H9 (cell line): ENCODE data around the gene KAT6B. TPM values are rescaled to one million over a fixed set of nuclear protein-coding genes. Genes with fewer than 3 reads are reported as not detected.

Source experiments
- DNase-seq: peaks from one replicate; pipeline ENCODE4 v3.0.0-alpha.2; 2017
- H2AFZ ChIP-seq: one replicate; pipeline ENCODE4 v1.6.1; 2013; ENCODE audit warnings: mild to moderate bottlenecking, low read length, control low read depth, moderate library complexity
- H2AK5ac ChIP-seq: 2 replicates; pipeline ENCODE4 v1.6.1; 2013; ENCODE audit warnings: low read length, control low read depth, mixed read lengths; ENCODE audit not compliant: insufficient read length
- H2BK120ac ChIP-seq: one replicate; pipeline ENCODE4 v1.6.1; 2013; ENCODE audit warnings: low read depth, mild to moderate bottlenecking, low read length, control low read depth, inconsistent platforms; ENCODE audit not compliant: poor library complexity, severe bottlenecking
- H2BK12ac ChIP-seq: 2 replicates; pipeline ENCODE4 v1.6.1; 2013; ENCODE audit warnings: low read length, control low read depth, mixed read lengths, low read depth; ENCODE audit not compliant: insufficient read length
- H2BK15ac ChIP-seq: 2 replicates; pipeline ENCODE4 v1.6.1; 2013; ENCODE audit warnings: low read depth, low read length, control low read depth
- H2BK20ac ChIP-seq: one replicate; pipeline ENCODE4 v1.6.1; 2013; ENCODE audit warnings: low read depth, mild to moderate bottlenecking, low read length, control low read depth, inconsistent platforms; ENCODE audit not compliant: poor library complexity, severe bottlenecking
- H2BK5ac ChIP-seq: 2 replicates; pipeline ENCODE4 v1.6.1; 2013; ENCODE audit warnings: low read length, control low read depth, mixed read lengths; ENCODE audit not compliant: insufficient read length
- H3K14ac ChIP-seq: 2 replicates; pipeline ENCODE4 v1.6.1; 2013; ENCODE audit warnings: low read length, control low read depth; ENCODE audit not compliant: insufficient read depth
- H3K18ac ChIP-seq: 2 replicates; pipeline ENCODE4 v1.6.1; 2013; ENCODE audit warnings: low read depth, mild to moderate bottlenecking, mixed read lengths, low read length, control low read depth; ENCODE audit not compliant: insufficient read length
- H3K23ac ChIP-seq: 2 replicates; pipeline ENCODE4 v1.6.1; 2013; ENCODE audit warnings: low read length, control low read depth, mixed read lengths, low read depth; ENCODE audit not compliant: insufficient read length
- H3K23me2 ChIP-seq: 2 replicates; pipeline ENCODE4 v1.6.1; 2013; ENCODE audit warnings: low read depth, mild to moderate bottlenecking, mixed read lengths, low read length, control low read depth; ENCODE audit not compliant: insufficient read length, poor library complexity, severe bottlenecking
- H3K27ac ChIP-seq: 2 replicates; pipeline ENCODE4 v1.5.1; 2013; ENCODE audit warnings: low read length, control low read depth, mixed read lengths, low read depth; ENCODE audit not compliant: insufficient read length
- H3K27me3 ChIP-seq: 2 replicates; pipeline ENCODE4 v1.6.1; 2013; ENCODE audit warnings: low read length, control low read depth, inconsistent platforms; ENCODE audit not compliant: insufficient read depth
- H3K4ac ChIP-seq: 2 replicates; pipeline ENCODE4 v1.6.1; 2013; ENCODE audit warnings: low read depth, mild to moderate bottlenecking, control low read depth, inconsistent platforms, low read length, moderate library complexity
- H3K4me1 ChIP-seq: 2 replicates; pipeline ENCODE4 v1.6.1; 2013; ENCODE audit warnings: low read length, control low read depth, inconsistent platforms; ENCODE audit not compliant: insufficient read depth
- H3K4me2 ChIP-seq: 2 replicates; pipeline ENCODE4 v1.6.1; 2013; ENCODE audit warnings: low read length, control low read depth, mixed read lengths; ENCODE audit not compliant: insufficient read length, insufficient read depth
- H3K56ac ChIP-seq: 2 replicates; pipeline ENCODE4 v1.6.1; 2013; ENCODE audit warnings: low read depth, mild to moderate bottlenecking, mixed read lengths, low read length, control low read depth; ENCODE audit not compliant: insufficient read length
- H3K79me1 ChIP-seq: 2 replicates; pipeline ENCODE4 v1.6.1; 2013; ENCODE audit warnings: low read depth, mild to moderate bottlenecking, moderate library complexity, low read length, control low read depth, inconsistent platforms; ENCODE audit not compliant: insufficient read depth, poor library complexity, severe bottlenecking
- H3K79me2 ChIP-seq: 2 replicates; pipeline ENCODE4 v1.6.1; 2013; ENCODE audit warnings: low read length, control low read depth, inconsistent platforms; ENCODE audit not compliant: insufficient read depth
- H3K9ac ChIP-seq: 2 replicates; pipeline ENCODE4 v1.6.1; 2013; ENCODE audit warnings: low read length, control low read depth, mixed read lengths; ENCODE audit not compliant: insufficient read length; ENCODE audit errors: extremely low read depth
- H3K9me3 ChIP-seq: one replicate; pipeline ENCODE4 v1.6.1; 2013; ENCODE audit warnings: low read depth, low read length, inconsistent platforms; ENCODE audit not compliant: control insufficient read depth
- H3T11ph ChIP-seq: one replicate; pipeline ENCODE4 v1.6.1; 2013; ENCODE audit warnings: mild to moderate bottlenecking, low read length, control low read depth, inconsistent platforms
- H4K20me1 ChIP-seq: one replicate; pipeline ENCODE4 v1.6.1; 2013; ENCODE audit not compliant: control insufficient read depth, insufficient read length, insufficient read depth
- H4K5ac ChIP-seq: 2 replicates; pipeline ENCODE4 v1.6.1; 2013; ENCODE audit warnings: low read depth, mild to moderate bottlenecking, mixed read lengths, low read length, control low read depth; ENCODE audit not compliant: insufficient read length
- H4K8ac ChIP-seq: replicated peaks from 2 replicates; pipeline ENCODE4 v1.6.1; 2013; ENCODE audit warnings: low read length, control low read depth, mixed read lengths, low read depth; ENCODE audit not compliant: insufficient read length
- H4K91ac ChIP-seq: 2 replicates; pipeline ENCODE4 v1.6.1; 2013; ENCODE audit warnings: low read depth, mild to moderate bottlenecking, moderate library complexity, mixed read lengths, low read length, control low read depth; ENCODE audit not compliant: insufficient read length
- H3K27ac Mint-ChIP-seq, 3 experiments: 2 replicates in 2 of 3; 3 replicates in 1 of 3; pipeline ENCODE4 v1.8.0; 2020 to 2021; ENCODE audit warnings: mixed read lengths in 3 of 3, mild to moderate bottlenecking in 1 of 3, moderate library complexity in 1 of 3
- H3K27me3 Mint-ChIP-seq: 2 replicates; pipeline ENCODE4 v1.8.0; 2021; ENCODE audit warnings: low read depth, mild to moderate bottlenecking, moderate library complexity, mixed read lengths
- H3K36me3 Mint-ChIP-seq, 3 experiments: 2 replicates in 2 of 3; 3 replicates in 1 of 3; pipeline ENCODE4 v1.8.0; 2020 to 2021; ENCODE audit warnings: low read depth in 3 of 3, mixed read lengths in 3 of 3; ENCODE audit not compliant: insufficient read depth in 1 of 3
- H3K4me1 Mint-ChIP-seq, 2 experiments: 2 replicates each; pipeline ENCODE4 v1.8.0; 2020; ENCODE audit warnings: mixed read lengths in 2 of 2
- H3K4me3 Mint-ChIP-seq, 2 experiments: 2 replicates in 1 of 2; 3 replicates in 1 of 2; pipeline ENCODE4 v1.8.0; 2020 to 2021; ENCODE audit warnings: mild to moderate bottlenecking in 2 of 2, mixed read lengths in 2 of 2, moderate library complexity in 1 of 2
- H3K9me3 Mint-ChIP-seq, 2 experiments: 2 replicates in 1 of 2; 3 replicates in 1 of 2; pipeline ENCODE4 v1.8.0; 2020; ENCODE audit warnings: mild to moderate bottlenecking in 2 of 2, mixed read lengths in 2 of 2, moderate library complexity in 1 of 2
- CTCF ChIP-seq: fragments of 200-600 bp; sonication (generic); conservative IDR thresholded peaks from 3 replicates; pipeline ENCODE4 v1.8.0; 2021; ENCODE audit warnings: antibody characterized with exemption, mild to moderate bottlenecking
- WGBS: extraction: QIAGEN DNeasy Blood & Tissue Kit; methylation state at CpG from one replicate; pipeline ENCODE4 v1.1.7; 2013; ENCODE audit warnings: missing lambda C conversion rate, low lambda C conversion rate, mixed read lengths; ENCODE audit not compliant: insufficient read length; ENCODE audit errors: extremely low coverage; 5-methylcytosine and 5-hydroxymethylcytosine counted together
- total RNA-seq: library from RNA; stranded (reverse); gene quantifications from 2 replicates; pipeline ENCODE4 v1.2.1, GENCODE V29; 2021

Gene KAT6B
- total RNA-seq, 1 experiment from 2014 or later, result 34.2 TPM

GRCh38 chr10:74841265-74841973 lies 15.0 kb downstream of the KAT6B start:
- H3K4me3 Mint-ChIP-seq, result no peak overlapping the region
- peaks cover 3 to 22% (median 20%) of the 10 kb centered on the region in 3 experiments; a peak in 6 of 7 replicates for H3K36me3 Mint-ChIP-seq
- Histone ChIP-seq H2AFZ (no peak overlapping the region), H3K56ac (no peak overlapping the region), H3K4me2 (no peak overlapping the region), H4K8ac (no peak overlapping the region), H3K79me1 (peaks cover 6% of the 10 kb centered on the region), H4K91ac (no peak overlapping the region), H3K18ac (no peak overlapping the region), H3K27ac (no peak overlapping the region), H3K23me2 (no peaks in the 10 kb centered on the region), H3K27me3 (no peaks in the 10 kb centered on the region), H3K4ac (no peak overlapping the region), H3K9ac (no peak overlapping the region), H2BK12ac (no peak overlapping the region), H3K23ac (no peak overlapping the region), H4K5ac (no peak overlapping the region), H3K14ac (no peak overlapping the region), H2BK120ac (no peak overlapping the region), H3K4me1 (no peaks in the 10 kb centered on the region), H3K9me3 (no peaks in the 10 kb centered on the region), H2BK20ac (no peak overlapping the region), H2AK5ac (no peak overlapping the region), H2BK15ac (no peak overlapping the region), H4K20me1 (no peaks in the 10 kb centered on the region), H2BK5ac (no peak overlapping the region), H3K79me2 (no peaks in the 10 kb centered on the region), H3T11ph (no peak overlapping the region)
- H3K4me1 Mint-ChIP-seq, result peaks cover 5 to 8% of the 10 kb centered on the region in 2 experiments
- no peak overlapping the region for H3K27ac Mint-ChIP-seq
- no peak for TF ChIP-seq CTCF
- H3K9me3 Mint-ChIP-seq, result no peaks in the 10 kb centered on the region
- WGBS, result no CpG with 5 or more reads among the region's 6 CpGs
- DNase-seq, result no peak
- H3K27me3 Mint-ChIP-seq, result no peaks in the 10 kb centered on the region
